ENCODE results near the gene SMC2.

The SMC2 gene

GRCh38 chr9:104074876-104075275, 19.2 kb upstream of the SMC2 start:
- DNase-seq (ENCODE audit: low read depth) = no peak
- no peak for TF ChIP-seq CTCF (IDR thresholded peaks at IDR 0.05; ENCODE audit: low read depth, low read length, missing control alignments)
- no peak overlapping the region for H3K4me3 ChIP-seq (ENCODE audit: low read depth, low read length)

- DNase-seq (ENCODE audit: low read depth) = no peak
- TF ChIP-seq CTCF (IDR thresholded peaks at IDR 0.05; ENCODE audit: low read depth, low read length, missing control alignments) = no peak
- no peak overlapping the region for H3K4me3 ChIP-seq (ENCODE audit: low read depth, low read length)
These were observed 18.0 kb upstream of the SMC2 start for GRCh38 chr9:104075801-104076753.

GRCh38 chr9:104078596-104078995, 15.5 kb upstream of the SMC2 start:
- no peak for TF ChIP-seq CTCF (IDR thresholded peaks at IDR 0.05; ENCODE audit: low read depth, low read length, missing control alignments)
- no peak for DNase-seq (ENCODE audit: low read depth)
- H3K4me3 ChIP-seq (ENCODE audit: low read depth, low read length) = no peak overlapping the region

- DNase-seq (ENCODE audit: low read depth) = no peak
- H3K4me3 ChIP-seq (ENCODE audit: low read depth, low read length) = no peak overlapping the region
- no peak for TF ChIP-seq CTCF (IDR thresholded peaks at IDR 0.05; ENCODE audit: low read depth, low read length, missing control alignments)
These were observed 13.1 kb upstream of the SMC2 start for GRCh38 chr9:104080983-104081382.

GRCh38 chr9:104082168-104082567, 11.9 kb upstream of the SMC2 start:
- DNase-seq (ENCODE audit: low read depth) = no peak
- TF ChIP-seq CTCF (IDR thresholded peaks at IDR 0.05; ENCODE audit: low read depth, low read length, missing control alignments) = no peak
- H3K4me3 ChIP-seq (ENCODE audit: low read depth, low read length) = no peak overlapping the region

GRCh38 chr9:104085525-104085924, 8.6 kb upstream of the SMC2 start:
- TF ChIP-seq CTCF (IDR thresholded peaks at IDR 0.05; ENCODE audit: low read depth, low read length, missing control alignments) = no peak
- H3K4me3 ChIP-seq (ENCODE audit: low read depth, low read length) = no peak overlapping the region

GRCh38 chr9:104087894-104088293, 6.2 kb upstream of the SMC2 start:
- no peak for DNase-seq (ENCODE audit: low read depth)
- no peak overlapping the region for H3K4me3 ChIP-seq (ENCODE audit: low read depth, low read length)
- TF ChIP-seq CTCF (IDR thresholded peaks at IDR 0.05; ENCODE audit: low read depth, low read length, missing control alignments) = no peak

More at GRCh38 chr9:104085525-104085924, 8.6 kb upstream of the SMC2 start:
- no peak for DNase-seq (ENCODE audit: low read depth)

Data from GM12864 (cell line).